NCI-H2171 (cell line): ENCODE results near the gene COMT.

Experiments
- DNase-seq: peaks from one replicate; lab custom pipeline; 2025; lab: John Stamatoyannopoulos, UW

COMT gene

GRCh38 chr22:19995611-19996339 is 54.2 kb downstream of the COMT start:
- no peak for DNase-seq

GRCh38 chr22:19996694-19997384 is 55.3 kb downstream of the COMT start:
- no peak for DNase-seq

GRCh38 chr22:19997561-19998231 is 56.1 kb downstream of the COMT start:
- DNase-seq, result no peak

- DNase-seq, result no peak
Observed at GRCh38 chr22:19998232-19998951, 56.8 kb downstream of the COMT start.

GRCh38 chr22:19998991-19999820 is 57.6 kb downstream of the COMT start:
- no peak for DNase-seq

GRCh38 chr22:20000246-20001081 is 58.9 kb downstream of the COMT start:
- DNase-seq, result no peak

GRCh38 chr22:20001082-20001638 is 59.6 kb downstream of the COMT start:
- DNase-seq, result no peak

- DNase-seq, result no peak
Observed at GRCh38 chr22:20002128-20002527, 60.6 kb downstream of the COMT start.

GRCh38 chr22:20002636-20003035 is 61.1 kb downstream of the COMT start:
- DNase-seq, result no peak

- DNase-seq, result no peak
Observed at GRCh38 chr22:20003304-20003703, 61.7 kb downstream of the COMT start.

- no peak for DNase-seq
Observed at GRCh38 chr22:20004464-20004863, 62.9 kb downstream of the COMT start.

GRCh38 chr22:20008221-20008995 is 66.8 kb downstream of the COMT start:
- no peak for DNase-seq

GRCh38 chr22:20009018-20009491 is 67.5 kb downstream of the COMT start:
- no peak for DNase-seq

GRCh38 chr22:20009582-20010306 is 68.2 kb downstream of the COMT start:
- DNase-seq, result no peak

GRCh38 chr22:20010307-20011122 is 68.9 kb downstream of the COMT start:
- no peak for DNase-seq

GRCh38 chr22:20011123-20011992 is 69.8 kb downstream of the COMT start:
- DNase-seq, result no peak
